ENCODE data around the gene HNF4A.

DNA sequence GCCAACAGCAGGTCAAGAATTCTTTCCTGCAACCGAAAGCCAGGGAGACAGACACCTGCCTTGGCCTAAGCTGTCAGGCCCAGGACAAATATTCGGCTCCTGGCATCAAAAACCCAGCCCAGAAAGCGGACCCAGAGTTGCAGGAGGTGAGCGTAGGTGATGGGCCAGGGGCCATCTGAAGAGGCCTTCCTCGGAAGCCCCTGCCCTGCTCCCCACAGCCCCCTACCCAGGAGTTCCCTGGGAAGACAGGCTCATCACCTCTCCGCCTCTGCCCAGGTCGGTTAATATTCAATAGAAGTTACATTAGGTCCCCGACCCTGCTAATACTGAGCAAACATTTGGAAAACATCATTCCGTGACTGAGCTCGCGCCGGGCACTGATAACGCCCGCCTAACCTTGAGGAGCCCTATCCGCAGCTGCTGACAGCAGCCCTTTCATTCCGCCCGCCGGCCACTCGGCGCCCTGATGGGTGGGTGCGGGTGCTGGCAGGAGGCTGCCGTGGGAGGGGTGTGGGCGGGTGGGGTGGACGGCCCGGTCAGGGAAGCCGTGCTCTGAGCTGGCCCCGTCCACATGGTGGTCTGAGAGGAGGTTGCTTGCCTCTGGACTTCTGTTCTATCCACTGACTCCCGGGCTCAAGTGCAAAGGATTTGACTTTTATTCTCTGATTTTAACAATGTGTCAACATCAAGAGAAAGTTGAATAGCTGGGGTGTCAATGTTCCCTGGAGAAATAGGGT, 55.7 kb downstream of the HNF4A start:
- TF ChIP-seq PRDM4 (tag by site-specific recombination; IDR thresholded peaks at IDR 0.05): no peak
- TF ChIP-seq CTCF (tag by site-specific recombination; IDR thresholded peaks at IDR 0.05): no peak
